ENCODE data around the gene ATG4A. TPM values are rescaled to one million over a fixed set of nuclear protein-coding genes. Genes with fewer than 3 reads are reported as not detected.

Gene ATG4A
- total and polyA plus RNA-seq, 2 experiments from 2014 or later, result 13.5 to 18.0 TPM

DNA sequence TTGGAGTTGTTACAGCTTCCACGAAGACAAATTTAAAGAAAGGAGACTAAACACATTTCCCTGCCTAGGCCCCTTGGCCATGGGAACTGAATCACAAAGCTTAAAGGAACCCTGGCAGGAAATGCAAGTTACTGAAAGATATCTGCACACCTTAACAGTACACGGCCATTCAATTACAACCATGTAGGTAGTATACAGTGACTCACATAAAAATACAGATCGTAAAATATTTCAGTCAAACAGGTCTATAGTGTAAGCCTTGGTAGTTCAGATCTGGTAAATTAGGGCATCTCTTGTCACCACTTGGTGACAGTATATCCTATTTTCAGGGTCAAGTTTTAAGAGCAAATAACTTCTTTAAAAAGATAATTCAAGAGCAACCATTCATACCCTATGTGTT, 112.0 kb downstream of the ATG4A start:
- Histone ChIP-seq H4K20me1 (ENCODE audit: insufficient read depth, poor library complexity, severe bottlenecking) (no peaks in the 10 kb centered on the region), H3K36me3 (replicated peaks; ENCODE audit: insufficient read depth, low read depth) (no peaks in the 10 kb centered on the region), H3K9me3 (ENCODE audit: low read depth) (no peaks in the 10 kb centered on the region), H3K4me2 (no peak overlapping the region), H3K9me2 (replicated peaks; ENCODE audit: insufficient read depth) (no peaks in the 10 kb centered on the region), H3K79me2 (no peaks in the 10 kb centered on the region), H3K4me3 (no peak overlapping the region), H2AFZ (no peak overlapping the region), H3K27me3 (no peaks in the 10 kb centered on the region), H3K27ac (no peak overlapping the region), H3K4me1 (ENCODE audit: insufficient read depth) (no peaks in the 10 kb centered on the region)
- DNase-seq (ENCODE audit: low spot score), result no peak
- TF ChIP-seq, protein P1, sequence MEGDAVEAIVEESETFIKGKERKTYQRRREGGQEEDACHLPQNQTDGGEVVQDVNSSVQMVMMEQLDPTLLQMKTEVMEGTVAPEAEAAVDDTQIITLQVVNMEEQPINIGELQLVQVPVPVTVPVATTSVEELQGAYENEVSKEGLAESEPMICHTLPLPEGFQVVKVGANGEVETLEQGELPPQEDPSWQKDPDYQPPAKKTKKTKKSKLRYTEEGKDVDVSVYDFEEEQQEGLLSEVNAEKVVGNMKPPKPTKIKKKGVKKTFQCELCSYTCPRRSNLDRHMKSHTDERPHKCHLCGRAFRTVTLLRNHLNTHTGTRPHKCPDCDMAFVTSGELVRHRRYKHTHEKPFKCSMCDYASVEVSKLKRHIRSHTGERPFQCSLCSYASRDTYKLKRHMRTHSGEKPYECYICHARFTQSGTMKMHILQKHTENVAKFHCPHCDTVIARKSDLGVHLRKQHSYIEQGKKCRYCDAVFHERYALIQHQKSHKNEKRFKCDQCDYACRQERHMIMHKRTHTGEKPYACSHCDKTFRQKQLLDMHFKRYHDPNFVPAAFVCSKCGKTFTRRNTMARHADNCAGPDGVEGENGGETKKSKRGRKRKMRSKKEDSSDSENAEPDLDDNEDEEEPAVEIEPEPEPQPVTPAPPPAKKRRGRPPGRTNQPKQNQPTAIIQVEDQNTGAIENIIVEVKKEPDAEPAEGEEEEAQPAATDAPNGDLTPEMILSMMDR (IDR thresholded peaks at IDR 0.05; ENCODE audit: poor library complexity), result no peak
- TF ChIP-seq EZH2phosphoT487 (IDR thresholded peaks at IDR 0.05; ENCODE audit: low read depth, severe bottlenecking, unreplicated experiment) (no peak), EZH2 (IDR thresholded peaks at IDR 0.05; ENCODE audit: borderline replicate concordance) (no peak)
- 65% methylated on average over 3 of the region's 3 CpGs for WGBS (ENCODE audit: low lambda C conversion rate, missing lambda C conversion rate)

Other genes starting within 250 kb of the ATG4A start
- gene TEX13B, start 109.4 kb upstream of the ATG4A start, total RNA-seq, result not detected in 2 replicates
- not detected in 2 replicates for gene TEX13B, start 109.4 kb upstream of the ATG4A start, polyA plus RNA-seq
- 12.8 and 22.5 TPM in 2 replicates for gene VSIG1, start 46.7 kb upstream of the ATG4A start, total RNA-seq
- 2.9 and 5.2 TPM in 2 replicates for gene VSIG1, start 46.7 kb upstream of the ATG4A start, polyA plus RNA-seq
- gene PSMD10, start 236 bp upstream of the ATG4A start, total RNA-seq, result 76.1 and 84.4 TPM in 2 replicates
- gene PSMD10, start 236 bp upstream of the ATG4A start, polyA plus RNA-seq, result 47.5 and 61.2 TPM in 2 replicates